H1 (cell line): ENCODE results near the gene RALGAPA1. TPM values are rescaled to one million over a fixed set of nuclear protein-coding genes. Genes with fewer than 3 reads are reported as not detected.

Source experiments
- CTCF ChIA-PET: fragments of 300-600 bp; sonication (Branson Sonifier 250); formaldehyde crosslinking; loops from one replicate; lab custom pipeline; 2021; ENCODE audit not compliant: partially characterized antibody; lab: Charles Lee
- POLR2A ChIA-PET: fragments of 300-600 bp; sonication (Branson Sonifier 250); formaldehyde crosslinking; loops from one replicate; lab custom pipeline; 2021; ENCODE audit warnings: inconsistent platforms; ENCODE audit not compliant: partially characterized antibody; lab: Charles Lee
- DNase-seq, 2 experiments: peaks; one replicate each; pipeline versions ENCODE4 v3.0.0 to v3.0.0-alpha.2; 2010 to 2022; ENCODE audit warnings: low spot score in 2 of 2, low read depth in 1 of 2, mixed read lengths in 1 of 2
- FAIRE-seq: peaks from 2 replicates; lab custom pipeline; 2011; peaks lifted over from hg19 to GRCh38; lab: Jason Lieb, UNC
- H2AFZ ChIP-seq: 2 replicates; pipeline ENCODE4 v1.8.1; 2012; ENCODE audit warnings: low read length, inconsistent platforms
- H2AK5ac ChIP-seq: 2 replicates; pipeline ENCODE4 v1.6.1; 2013; ENCODE audit warnings: low read depth, low read length
- H2BK120ac ChIP-seq: replicated peaks from 2 replicates; pipeline ENCODE3; 2013; ENCODE audit warnings: low read depth, low read length, inconsistent platforms
- H2BK12ac ChIP-seq: 2 replicates; pipeline ENCODE4 v1.6.1; 2013; ENCODE audit warnings: low read depth, low read length
- H2BK15ac ChIP-seq: 2 replicates; pipeline ENCODE4 v1.6.1; 2013; ENCODE audit warnings: low read length
- H2BK20ac ChIP-seq: 2 replicates; pipeline ENCODE4 v1.6.1; 2013; ENCODE audit warnings: low read length
- H2BK5ac ChIP-seq: 2 replicates; pipeline ENCODE4 v1.6.1; 2013; ENCODE audit warnings: low read depth, low read length
- H3K14ac ChIP-seq: 2 replicates; pipeline ENCODE4 v1.6.1; 2013; ENCODE audit warnings: inconsistent platforms; ENCODE audit not compliant: insufficient read length
- H3K18ac ChIP-seq: 2 replicates; pipeline ENCODE4 v1.6.1; 2013; ENCODE audit warnings: low read length; ENCODE audit errors: extremely low read depth
- H3K23ac ChIP-seq: 2 replicates; pipeline ENCODE4 v1.6.1; 2013; ENCODE audit warnings: inconsistent platforms; ENCODE audit not compliant: insufficient read length
- H3K23me2 ChIP-seq: 2 replicates; pipeline ENCODE4 v1.6.1; 2013; ENCODE audit warnings: low read depth, low read length
- H3K27ac ChIP-seq: 2 replicates; pipeline ENCODE4 v1.6.1; 2011; ENCODE audit warnings: low read depth, low read length, inconsistent platforms
- H3K27me3 ChIP-seq, 4 experiments: replicated peaks in 1 of 4; 1 replicate in 1 of 4; 2 replicates in 3 of 4; pipeline versions ENCODE4 v1.6.1 to v1.8.1; 2011 to 2013; ENCODE audit warnings: low read length in 3 of 4, mild to moderate bottlenecking in 3 of 4, inconsistent platforms in 2 of 4, mixed read lengths in 2 of 4, moderate library complexity in 1 of 4; ENCODE audit not compliant: control insufficient read depth in 3 of 4, insufficient read depth in 3 of 4; ENCODE audit errors: extremely low read depth in 1 of 4
- H3K36me3 ChIP-seq, 4 experiments: 2 replicates each; pipeline versions ENCODE4 v1.6.1 to v1.8.1; 2011 to 2013; ENCODE audit warnings: mild to moderate bottlenecking in 4 of 4, low read length in 3 of 4, moderate library complexity in 2 of 4, control low read depth in 1 of 4, inconsistent platforms in 1 of 4; ENCODE audit not compliant: insufficient read depth in 4 of 4, control insufficient read depth in 2 of 4
- H3K4ac ChIP-seq: replicated peaks from 2 replicates; pipeline ENCODE3; 2013; ENCODE audit warnings: low read length, low read depth, mixed read lengths, inconsistent platforms; ENCODE audit not compliant: insufficient read length
- H3K4me1 ChIP-seq, 4 experiments: replicated peaks in 1 of 4; 1 replicate in 1 of 4; 2 replicates in 3 of 4; pipeline versions ENCODE4 v1.6.1 to v1.8.1; 2011 to 2013; ENCODE audit warnings: low read length in 3 of 4, inconsistent platforms in 2 of 4, mixed read lengths in 1 of 4; ENCODE audit not compliant: insufficient read depth in 4 of 4, control insufficient read depth in 3 of 4
- H3K4me2 ChIP-seq, 2 experiments: 2 replicates each; pipeline versions ENCODE4 v1.6.1 to v1.8.1; 2011 to 2013; ENCODE audit warnings: low read depth in 2 of 2, low read length in 2 of 2, control low read depth in 1 of 2, inconsistent platforms in 1 of 2, mild to moderate bottlenecking in 1 of 2; ENCODE audit not compliant: insufficient read depth in 1 of 2
- H3K4me3 ChIP-seq, 4 experiments: fragments of 200-600, 300-600 bp in 1 of 4; sonication (generic), shearing (Covaris generic), sonication (Bioruptor Twin) in 1 of 4; 2 replicates each; pipeline versions ENCODE4 v1.5.1 to v1.8.1; 2011 to 2016; ENCODE audit warnings: low read length in 4 of 4, low read depth in 3 of 4, control low read depth in 2 of 4, inconsistent platforms in 2 of 4, mild to moderate bottlenecking in 2 of 4, mixed read lengths in 1 of 4, moderate library complexity in 1 of 4; ENCODE audit not compliant: insufficient read depth in 2 of 4; ENCODE audit errors: extremely low read depth in 1 of 4
- H3K56ac ChIP-seq: replicated peaks from 2 replicates; pipeline ENCODE3; 2013; ENCODE audit warnings: low read depth, mild to moderate bottlenecking, mixed read lengths, low read length, inconsistent platforms; ENCODE audit not compliant: insufficient read length
- H3K79me1 ChIP-seq: 2 replicates; pipeline ENCODE4 v1.6.1; 2013; ENCODE audit warnings: low read depth, low read length, control low read depth
- H3K79me2 ChIP-seq, 2 experiments: 2 replicates each; pipeline versions ENCODE4 v1.6.1 to v1.8.1; 2012 to 2013; ENCODE audit warnings: low read length in 2 of 2, mild to moderate bottlenecking in 2 of 2, inconsistent platforms in 1 of 2; ENCODE audit not compliant: insufficient read depth in 2 of 2, control insufficient read depth in 1 of 2
- H3K9ac ChIP-seq, 4 experiments: replicated peaks in 1 of 4; 1 replicate in 1 of 4; 2 replicates in 3 of 4; pipeline versions ENCODE4 v1.6.1 to v1.8.1; 2011 to 2013; ENCODE audit warnings: low read depth in 3 of 4, low read length in 3 of 4, control low read depth in 2 of 4, mild to moderate bottlenecking in 2 of 4, moderate library complexity in 2 of 4, inconsistent platforms in 1 of 4; ENCODE audit errors: extremely low read depth in 1 of 4
- H3K9me3 ChIP-seq, 2 experiments: 2 replicates each; pipeline versions ENCODE4 v1.6.1 to v1.8.1; 2012 to 2013; ENCODE audit warnings: mild to moderate bottlenecking in 2 of 2, moderate library complexity in 2 of 2, control low read depth in 1 of 2, inconsistent platforms in 1 of 2, low read depth in 1 of 2, low read length in 1 of 2, mixed read lengths in 1 of 2; ENCODE audit not compliant: insufficient read depth in 2 of 2
- H4K20me1 ChIP-seq, 2 experiments: replicated peaks in 1 of 2; 2 replicates each; pipeline versions ENCODE3 to v1.8.1; 2011 to 2013; ENCODE audit warnings: inconsistent platforms in 2 of 2, low read length in 2 of 2, mild to moderate bottlenecking in 1 of 2; ENCODE audit not compliant: insufficient read depth in 2 of 2, control insufficient read depth in 1 of 2
- H4K5ac ChIP-seq: 2 replicates; pipeline ENCODE4 v1.6.1; 2013; ENCODE audit warnings: low read length, low read depth, mixed read lengths, inconsistent platforms; ENCODE audit not compliant: insufficient read length
- H4K8ac ChIP-seq: 2 replicates; pipeline ENCODE4 v1.8.0; 2013; ENCODE audit warnings: mild to moderate bottlenecking, moderate library complexity, low read length, inconsistent platforms; ENCODE audit not compliant: insufficient read depth; ENCODE audit errors: extremely low read depth
- H4K91ac ChIP-seq: replicated peaks from 2 replicates; pipeline ENCODE3; 2013; ENCODE audit warnings: low read length, mixed read lengths, inconsistent platforms; ENCODE audit not compliant: insufficient read length
- CBX8 ChIP-seq: fragments of 300-800, 300-1000 bp; sonication (generic); IDR thresholded peaks from 2 replicates; pipeline ENCODE4 v1.7.1; 2016; ENCODE audit warnings: low read depth, low read length, borderline replicate concordance
- EZH2 ChIP-seq: fragments of 200-600 bp; sonication (generic); IDR thresholded peaks from 2 replicates; pipeline ENCODE4 v1.7.1; 2012; ENCODE audit warnings: low read depth, mild to moderate bottlenecking, moderate library complexity, low read length, inconsistent platforms; ENCODE audit not compliant: severe bottlenecking
- GABPA ChIP-seq: IDR thresholded peaks from 2 replicates; pipeline ENCODE4 v1.6.1; 2011; ENCODE audit warnings: mild to moderate bottlenecking, low read length, moderate library complexity, borderline replicate concordance; ENCODE audit not compliant: insufficient read depth
- PHF8 ChIP-seq: fragments of 200-600 bp; sonication (generic); conservative IDR thresholded peaks from 2 replicates; pipeline ENCODE4 v1.7.1; 2012; ENCODE audit warnings: low read depth, mild to moderate bottlenecking, inconsistent platforms, low read length, moderate library complexity
- POLR2AphosphoS5 ChIP-seq: IDR thresholded peaks from 2 replicates; pipeline ENCODE4 v1.6.1; 2011; ENCODE audit warnings: low read depth, low read length
- SUZ12 ChIP-seq: fragments of 200-600 bp; sonication (generic); IDR thresholded peaks from 2 replicates; pipeline ENCODE4 v1.6.1; 2012; ENCODE audit warnings: mild to moderate bottlenecking, inconsistent platforms, low read length, moderate library complexity, mixed read lengths
- TAF7 ChIP-seq: optimal IDR thresholded peaks from 2 replicates; pipeline ENCODE3; 2011; ENCODE audit warnings: low read depth, mild to moderate bottlenecking, inconsistent platforms, low read length, moderate library complexity, borderline replicate concordance
- WGBS, 2 experiments: shearing (Covaris generic) in 1 of 2; methylation state at CpG; one replicate each; pipeline versions ENCODE4 v1.1.6 to v1.1.7; 2013 to 2015; ENCODE audit warnings: low lambda C conversion rate in 2 of 2, mixed read lengths in 2 of 2, inconsistent platforms in 1 of 2, low coverage in 1 of 2, missing lambda C conversion rate in 1 of 2; ENCODE audit not compliant: insufficient replicate concordance in 2 of 2, insufficient coverage in 1 of 2, insufficient read length in 1 of 2; ENCODE audit errors: extremely low coverage in 1 of 2, missing lambda C conversion rate in 1 of 2; 5-methylcytosine and 5-hydroxymethylcytosine counted together
- polyA plus RNA-seq, 7 experiments: library from polyadenylated mRNA; depleted of rRNA in 3 of 7; stranded (reverse) in 5 of 7; unstranded in 2 of 7; fragments of >200 nt in 5 of 7; fragments of 200-250 nt in 2 of 7; gene quantifications; 1 replicate in 5 of 7; 2 replicates in 1 of 7; 4 replicates in 1 of 7; pipeline versions ENCODE4 v1.2.1 to v1.2.3, GENCODE V29; 2011 to 2013; ENCODE audit warnings: missing spikeins in 2 of 7, mixed read lengths in 2 of 7
- total RNA-seq: library from RNA; stranded (reverse); fragmentation: NEBNext Ultra II Directional; extraction: Animal tissue kit (Norgen Biotek cat#: 25700); gene quantifications from 2 replicates; pipeline ENCODE4 v1.2.1, GENCODE V29; 2021
- TF ChIP-seq, protein P1 (sequence below): IDR thresholded peaks from 2 replicates; pipeline ENCODE4 v1.6.1; 2012; ENCODE audit warnings: inconsistent platforms
- TF ChIP-seq, protein P2 (sequence below): IDR thresholded peaks from 2 replicates; pipeline ENCODE4 v1.6.1; 2011; ENCODE audit warnings: low read depth, mild to moderate bottlenecking, low read length; ENCODE audit not compliant: insufficient read depth

Gene RALGAPA1
- total and polyA plus RNA-seq, 2 of the 8 experiments (the other 6 are each of a cell fraction or from before 2014, with no cell fraction given) = 4.2 to 26.7 TPM

DNA sequence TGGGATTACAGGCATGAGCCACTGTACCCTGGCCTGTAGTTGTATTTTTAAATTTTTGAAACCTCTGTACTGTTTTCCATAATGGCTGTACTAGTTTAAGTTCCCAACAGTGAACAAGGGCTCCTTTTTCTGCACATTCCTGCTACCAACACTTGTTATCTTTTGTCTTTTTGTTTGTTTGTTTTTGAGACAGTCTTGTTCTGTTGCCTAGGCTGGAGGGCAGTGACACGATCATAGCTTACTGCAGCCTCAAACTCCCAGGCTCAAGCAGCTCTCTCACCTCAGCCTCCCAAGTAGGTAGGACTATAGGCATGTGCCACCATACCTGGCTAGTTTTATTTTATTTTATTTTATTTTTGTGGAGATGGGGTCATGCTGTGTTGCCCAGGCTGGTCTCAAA lies 40.0 kb upstream of the RALGAPA1 start:
- Histone ChIP-seq H4K8ac (no peak overlapping the region), H3K23me2 (no peaks in the 10 kb centered on the region)
- CTCF ChIA-PET = no interaction called here
- TF ChIP-seq, protein P1, sequence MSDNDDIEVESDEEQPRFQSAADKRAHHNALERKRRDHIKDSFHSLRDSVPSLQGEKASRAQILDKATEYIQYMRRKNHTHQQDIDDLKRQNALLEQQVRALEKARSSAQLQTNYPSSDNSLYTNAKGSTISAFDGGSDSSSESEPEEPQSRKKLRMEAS = no peak
- TF ChIP-seq TAF7 = no peak
- no peak for TF ChIP-seq EZH2
- no peak for TF ChIP-seq SUZ12
- no peak for TF ChIP-seq POLR2AphosphoS5
- no peak for TF ChIP-seq GABPA
- TF ChIP-seq, protein P2, sequence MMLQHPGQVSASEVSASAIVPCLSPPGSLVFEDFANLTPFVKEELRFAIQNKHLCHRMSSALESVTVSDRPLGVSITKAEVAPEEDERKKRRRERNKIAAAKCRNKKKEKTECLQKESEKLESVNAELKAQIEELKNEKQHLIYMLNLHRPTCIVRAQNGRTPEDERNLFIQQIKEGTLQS = no peak
- no peak for TF ChIP-seq CBX8
- TF ChIP-seq PHF8 = no peak

More for the DNA sequence above, 40.0 kb upstream of the RALGAPA1 start:
- Histone ChIP-seq H4K5ac (no peak overlapping the region), H3K56ac (no peak overlapping the region), H2AK5ac (no peak overlapping the region), H4K91ac (no peak overlapping the region), H3K4me3 (no peak overlapping the region), H3K36me3 (peaks cover 0 to 4% (median 3%) of the 10 kb centered on the region in 4 experiments; a peak in 4 of 8 replicates), H3K27me3 (no peaks in the 10 kb centered on the region), H3K27ac (no peak overlapping the region), H3K4me2 (no peak overlapping the region), H2BK120ac (no peak overlapping the region), H3K79me1 (peaks cover 3% of the 10 kb centered on the region; the same call in 1 of the 2 replicates), H2BK20ac (no peak overlapping the region), H2BK12ac (no peak overlapping the region), H3K4ac (no peak overlapping the region), H3K9ac (no peak overlapping the region), H2AFZ (no peak overlapping the region), H3K79me2 (no peaks in the 10 kb centered on the region), H2BK15ac (no peak overlapping the region), H3K4me1 (no peaks in the 10 kb centered on the region), H3K14ac (no peak overlapping the region), H3K9me3 (no peaks in the 10 kb centered on the region), H4K20me1 (no peaks in the 10 kb centered on the region), H2BK5ac (no peak overlapping the region), H3K18ac (no peak overlapping the region), H3K23ac (no peak overlapping the region)
- POLR2A ChIA-PET = no interaction called here
- 100% methylated on average over 1 of the region's 1 CpG; no CpG with 5 or more reads in 1 of the 2 experiments for WGBS, 2 experiments
- FAIRE-seq (no peak), DNase-seq (no peak)
